GM12878 (cell line): ENCODE data around the gene AEBP2.

ENCODE experiments used
- CTCF ChIP-seq, 3 experiments: IDR thresholded peaks in 2 of 3; conservative IDR thresholded peaks in 1 of 3; 2 replicates each; pipeline ENCODE4 v1.5.1; 2011; ENCODE audit warnings: low read depth in 3 of 3, low read length in 3 of 3, mild to moderate bottlenecking in 3 of 3, control low read depth in 2 of 3, moderate library complexity in 2 of 3, inconsistent platforms in 1 of 3, mixed read lengths in 1 of 3; ENCODE audit not compliant: control insufficient read depth in 2 of 3, insufficient read depth in 1 of 3; ENCODE audit errors: extremely low read depth in 1 of 3
- MLLT1 ChIP-seq: fragments of 450-650 bp; IDR thresholded peaks from 2 replicates; pipeline ENCODE4 v1.6.1; 2016; ENCODE audit warnings: mild to moderate bottlenecking
- POLR2A ChIP-seq: IDR thresholded peaks from 2 replicates; pipeline ENCODE4 v1.6.1; 2011; ENCODE audit warnings: low read depth, mild to moderate bottlenecking, low read length
- POLR2AphosphoS2 ChIP-seq: IDR thresholded peaks from 2 replicates; pipeline ENCODE4 v1.6.1; 2011; ENCODE audit warnings: low read depth, mild to moderate bottlenecking, low read length, improper control_type of control experiment, moderate library complexity
- TAF1 ChIP-seq: IDR thresholded peaks from 2 replicates; pipeline ENCODE4 v1.6.1; 2011; ENCODE audit warnings: mild to moderate bottlenecking, low read depth, low read length, borderline replicate concordance

- TF ChIP-seq POLR2AphosphoS2 (no peak), CTCF (IDR thresholded peaks at IDR 0.05 in 2 of 3, conservative IDR thresholded peaks at IDR 0.05 in 1 of 3; ENCODE audit: control insufficient read depth in 2 of 3, extremely low read depth in 1 of 3, insufficient read depth in 1 of 3, low read depth in 3 of 3, low read length in 3 of 3) (no peak), TAF1 (no peak), MLLT1 (no peak), POLR2A (no peak)
These were observed 27.8 kb upstream of the AEBP2 start for GRCh38 chr12:19411234-19412204.
